GM18502 (cell line): ENCODE results near the gene ZNF544.
"Not testable (repeated sequence)": the region's sequence is repeated elsewhere in the genome, so short reads cannot be mapped to it uniquely, and the experiment has no call there.

Experiments used
- ATAC-seq: cut with Tn5 transposase; IDR thresholded peaks from one replicate; pipeline ENCODE4 v1.9.1; 2021; ENCODE audit warnings: mild to moderate bottlenecking; ENCODE audit not compliant: unreplicated experiment, poor library complexity

ZNF544 gene

DNA sequence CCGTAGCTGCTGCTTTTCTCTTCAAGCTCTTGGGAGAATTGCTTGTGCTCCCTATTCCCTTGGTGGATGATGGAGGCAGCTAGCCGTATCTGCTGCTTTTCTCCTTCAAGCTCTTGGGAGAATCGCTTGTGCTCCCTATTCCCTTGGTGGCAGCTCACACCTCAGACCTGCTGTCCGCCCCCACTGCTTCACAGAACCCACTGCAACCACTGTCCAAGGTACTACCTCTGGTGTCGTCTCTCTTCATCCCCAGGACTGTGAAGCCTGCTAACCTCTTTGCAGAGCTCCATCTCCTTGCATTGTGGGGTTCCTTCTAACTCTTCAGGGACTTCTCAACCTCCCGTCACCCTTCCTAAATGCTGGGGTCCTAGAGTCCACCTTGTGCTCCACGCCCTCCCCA is 71.9 kb downstream of the ZNF544 start:
- ATAC-seq = no peak

DNA sequence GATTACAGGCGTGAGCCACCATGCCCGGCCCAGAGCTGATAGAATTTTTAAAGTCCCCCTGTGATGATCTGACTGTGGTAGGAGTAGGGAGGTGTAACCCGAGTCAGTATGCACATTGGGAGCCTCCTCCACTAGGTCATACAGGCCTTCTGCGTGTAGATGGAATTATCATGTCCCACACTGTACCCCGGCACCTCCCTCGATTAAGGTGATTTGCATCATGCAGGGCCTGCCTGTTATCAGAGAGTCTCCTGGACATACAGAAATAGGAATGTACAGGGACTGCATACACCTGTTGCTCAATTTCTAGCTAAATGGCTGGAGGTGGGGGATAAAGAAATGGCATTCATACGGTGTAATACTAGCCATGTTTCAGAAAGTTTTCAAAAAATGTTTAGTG is 75.5 kb downstream of the ZNF544 start:
- no peak for ATAC-seq

DNA sequence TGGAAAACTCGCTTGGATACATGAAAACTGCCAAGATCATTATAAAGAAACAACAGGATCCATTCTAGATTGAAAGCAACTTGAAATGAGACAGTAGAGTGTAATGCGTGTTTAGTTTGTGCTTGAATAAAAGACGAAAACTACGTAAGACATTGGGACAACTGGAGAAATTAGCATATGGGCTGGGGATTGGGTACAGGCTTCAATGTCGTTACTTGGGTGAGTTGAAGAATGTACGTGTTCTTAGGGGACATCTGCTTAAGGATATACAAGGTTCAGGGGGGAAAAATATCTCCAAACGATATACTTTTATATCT is 76.0 kb downstream of the ZNF544 start:
- peak; percentile 13 for ATAC-seq

DNA sequence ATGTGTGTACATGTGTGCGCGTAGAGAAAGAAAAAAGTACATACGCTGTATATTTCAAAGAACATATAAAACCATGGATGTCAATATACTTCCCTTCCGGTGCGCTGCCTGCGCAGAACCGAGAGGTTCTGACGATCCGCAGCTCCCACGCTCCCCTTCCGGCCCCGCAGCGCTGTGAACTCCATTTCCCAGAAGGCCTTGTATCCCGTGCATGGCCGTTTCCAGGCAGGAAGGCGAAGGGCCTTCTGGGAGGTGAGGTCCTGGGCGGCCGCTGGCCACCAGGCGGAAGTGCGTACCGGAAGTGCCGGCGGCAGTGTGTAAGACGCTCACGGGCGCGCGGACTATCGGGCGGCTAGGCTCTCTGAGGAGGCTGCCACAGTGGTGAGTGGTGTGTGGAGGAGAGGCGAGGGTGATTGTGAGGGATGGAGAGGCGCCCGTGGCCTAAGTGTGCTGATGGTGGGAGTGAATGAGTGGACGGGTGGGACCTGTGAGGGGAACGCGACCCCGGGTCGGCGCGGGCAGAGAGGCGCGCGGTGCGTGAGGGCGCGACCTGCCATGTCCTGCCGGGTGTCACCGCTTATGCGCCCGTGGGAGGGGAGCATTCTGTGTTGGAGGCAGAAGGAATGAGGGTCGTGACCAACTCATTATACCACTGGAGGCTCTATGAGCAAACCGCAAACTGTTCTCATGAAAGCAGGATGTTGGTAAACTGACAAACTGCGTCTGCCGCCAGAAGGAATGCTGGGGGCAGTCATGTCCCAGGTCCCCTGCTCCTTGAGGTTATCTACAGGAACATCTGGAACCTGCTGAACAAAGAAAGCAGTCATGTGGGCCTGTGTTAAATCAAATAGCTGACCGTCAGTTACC is 76.6 kb downstream of the ZNF544 start, which contains the start of gene ERVK3-1:
Gene ERVK3-1, plus strand, starts transcription at position 313 of the 867 bp plus-strand sequence. CDS start 6,792 bp downstream, outside the sequence.
- ATAC-seq = peak; percentile 97

DNA sequence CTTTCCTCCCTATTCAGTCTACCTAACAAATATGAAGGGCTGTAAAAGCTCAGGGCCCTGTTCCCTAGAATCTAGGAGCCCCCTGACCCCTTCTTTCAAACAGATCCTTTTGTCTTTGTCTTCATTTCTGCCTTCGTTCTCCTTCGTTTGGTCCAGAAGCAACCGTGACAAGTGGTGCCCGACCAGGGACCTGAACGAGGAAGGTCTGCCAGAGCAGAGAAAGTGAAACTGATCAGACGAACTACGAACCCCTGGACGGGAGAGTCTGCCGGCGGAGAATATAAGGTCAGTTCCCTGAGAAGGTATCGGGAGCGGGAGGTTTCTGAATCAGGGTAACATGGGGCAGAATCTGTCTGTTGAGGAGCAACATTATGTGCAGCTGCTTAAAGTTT is 77.2 kb downstream of the ZNF544 start:
- ATAC-seq = no peak

DNA sequence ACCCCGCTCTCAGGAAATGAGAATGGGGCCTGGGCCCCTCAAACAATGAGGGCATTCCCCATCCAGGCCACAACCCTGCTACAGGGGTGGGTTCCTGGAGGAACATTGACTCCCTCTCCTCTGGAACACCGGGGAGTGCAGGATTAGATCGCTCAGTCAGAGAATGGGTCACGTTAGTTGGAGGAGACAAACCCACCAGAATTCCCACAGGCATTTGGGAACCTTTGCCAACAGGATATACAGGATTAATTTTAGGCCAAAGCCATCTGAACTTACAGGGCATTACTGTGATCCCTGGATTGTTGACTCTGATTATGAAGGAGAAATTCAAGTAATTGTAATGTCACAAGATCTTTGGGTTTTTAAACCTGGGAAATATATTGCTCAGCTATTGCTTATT is 79.0 kb downstream of the ZNF544 start:
- no peak for ATAC-seq

DNA sequence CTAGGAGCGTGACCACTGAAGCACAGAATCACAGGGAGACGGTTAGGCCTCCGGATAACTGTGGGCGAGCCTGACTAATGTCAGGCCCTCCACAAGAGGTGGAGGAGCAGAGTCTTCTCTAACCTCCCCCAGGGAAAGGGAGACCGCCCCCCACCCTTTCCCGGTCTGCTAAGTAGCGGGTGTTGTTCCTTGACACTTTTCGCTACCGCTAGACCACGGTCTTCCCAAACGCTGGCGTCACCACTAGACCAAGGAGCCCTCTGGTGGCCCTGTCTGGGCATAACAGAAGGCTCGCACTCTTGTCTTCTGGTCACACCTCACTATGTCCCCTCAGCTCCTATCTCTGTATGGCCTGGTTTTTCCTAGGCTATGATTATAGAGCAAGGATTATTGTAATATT is 82.0 kb downstream of the ZNF544 start:
- not testable (repeated sequence) for ATAC-seq

DNA sequence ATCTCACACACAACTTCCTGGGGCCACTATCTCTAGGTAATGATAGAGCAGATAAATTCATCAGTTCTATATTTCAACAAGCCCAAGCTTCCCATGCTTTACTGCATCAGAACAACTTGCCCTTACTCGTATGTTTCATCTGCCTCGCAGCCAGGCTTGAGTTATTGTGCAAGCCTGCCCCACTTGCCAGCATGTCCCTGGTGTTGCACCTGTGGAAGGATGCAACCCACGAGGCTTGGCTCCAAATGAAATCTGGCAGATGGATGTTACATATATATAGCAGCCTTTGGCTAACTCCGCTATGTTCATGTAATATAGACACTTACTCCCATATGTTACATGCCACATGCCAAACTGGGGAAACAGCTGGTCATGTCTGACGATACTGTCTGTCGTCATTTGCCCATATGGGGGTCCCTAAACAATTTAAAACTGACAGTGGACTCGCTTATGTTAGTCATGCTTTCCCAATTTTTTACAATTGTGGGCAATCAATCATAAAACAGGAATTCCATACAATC is 82.7 kb downstream of the ZNF544 start:
- no peak for ATAC-seq
